ENCODE results near the gene ABLIM2.

DNA sequence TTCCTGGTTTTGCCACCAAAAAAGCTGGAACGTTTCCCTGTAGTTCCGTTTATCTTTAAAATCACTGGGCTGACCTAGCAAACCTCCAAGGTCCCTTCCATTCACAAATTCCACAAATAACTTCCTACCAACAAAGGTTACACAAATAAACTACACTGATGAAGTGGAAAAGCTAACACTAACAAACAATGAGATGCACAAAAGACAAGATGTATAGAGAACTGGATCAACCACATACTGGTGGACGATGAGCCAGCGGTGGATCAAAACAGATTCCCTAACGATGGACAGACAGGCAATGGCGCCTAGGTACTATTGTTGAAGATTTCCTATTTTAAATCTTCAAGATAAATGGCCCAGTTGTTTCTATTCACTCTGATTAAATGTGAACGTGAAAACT, 234.4 kb downstream of the ABLIM2 start:
- no peak for TF ChIP-seq ZFP30 (CRISPR knock-in tag; IDR thresholded peaks at IDR 0.05)
- TF ChIP-seq TCF4 (CRISPR knock-in tag; IDR thresholded peaks at IDR 0.05; ENCODE audit: borderline replicate concordance), result no peak
- no peak for TF ChIP-seq PPARA (CRISPR knock-in tag; IDR thresholded peaks at IDR 0.05; ENCODE audit: borderline replicate concordance)
- TF ChIP-seq BACH2 (CRISPR knock-in tag; IDR thresholded peaks at IDR 0.05; ENCODE audit: borderline replicate concordance), result no peak
- TF ChIP-seq, protein P1, sequence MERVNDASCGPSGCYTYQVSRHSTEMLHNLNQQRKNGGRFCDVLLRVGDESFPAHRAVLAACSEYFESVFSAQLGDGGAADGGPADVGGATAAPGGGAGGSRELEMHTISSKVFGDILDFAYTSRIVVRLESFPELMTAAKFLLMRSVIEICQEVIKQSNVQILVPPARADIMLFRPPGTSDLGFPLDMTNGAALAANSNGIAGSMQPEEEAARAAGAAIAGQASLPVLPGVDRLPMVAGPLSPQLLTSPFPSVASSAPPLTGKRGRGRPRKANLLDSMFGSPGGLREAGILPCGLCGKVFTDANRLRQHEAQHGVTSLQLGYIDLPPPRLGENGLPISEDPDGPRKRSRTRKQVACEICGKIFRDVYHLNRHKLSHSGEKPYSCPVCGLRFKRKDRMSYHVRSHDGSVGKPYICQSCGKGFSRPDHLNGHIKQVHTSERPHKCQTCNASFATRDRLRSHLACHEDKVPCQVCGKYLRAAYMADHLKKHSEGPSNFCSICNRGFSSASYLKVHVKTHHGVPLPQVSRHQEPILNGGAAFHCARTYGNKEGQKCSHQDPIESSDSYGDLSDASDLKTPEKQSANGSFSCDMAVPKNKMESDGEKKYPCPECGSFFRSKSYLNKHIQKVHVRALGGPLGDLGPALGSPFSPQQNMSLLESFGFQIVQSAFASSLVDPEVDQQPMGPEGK (CRISPR knock-in tag; IDR thresholded peaks at IDR 0.05; ENCODE audit: borderline replicate concordance), result no peak
- TF ChIP-seq, protein P2, sequence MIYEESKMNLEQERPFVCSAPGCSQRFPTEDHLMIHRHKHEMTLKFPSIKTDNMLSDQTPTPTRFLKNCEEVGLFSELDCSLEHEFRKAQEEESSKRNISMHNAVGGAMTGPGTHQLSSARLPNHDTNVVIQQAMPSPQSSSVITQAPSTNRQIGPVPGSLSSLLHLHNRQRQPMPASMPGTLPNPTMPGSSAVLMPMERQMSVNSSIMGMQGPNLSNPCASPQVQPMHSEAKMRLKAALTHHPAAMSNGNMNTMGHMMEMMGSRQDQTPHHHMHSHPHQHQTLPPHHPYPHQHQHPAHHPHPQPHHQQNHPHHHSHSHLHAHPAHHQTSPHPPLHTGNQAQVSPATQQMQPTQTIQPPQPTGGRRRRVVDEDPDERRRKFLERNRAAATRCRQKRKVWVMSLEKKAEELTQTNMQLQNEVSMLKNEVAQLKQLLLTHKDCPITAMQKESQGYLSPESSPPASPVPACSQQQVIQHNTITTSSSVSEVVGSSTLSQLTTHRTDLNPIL (CRISPR knock-in tag; IDR thresholded peaks at IDR 0.05; ENCODE audit: low read depth), result no peak
- TF ChIP-seq ZNF8 (CRISPR knock-in tag; IDR thresholded peaks at IDR 0.05), result no peak
- TF ChIP-seq, protein P3, sequence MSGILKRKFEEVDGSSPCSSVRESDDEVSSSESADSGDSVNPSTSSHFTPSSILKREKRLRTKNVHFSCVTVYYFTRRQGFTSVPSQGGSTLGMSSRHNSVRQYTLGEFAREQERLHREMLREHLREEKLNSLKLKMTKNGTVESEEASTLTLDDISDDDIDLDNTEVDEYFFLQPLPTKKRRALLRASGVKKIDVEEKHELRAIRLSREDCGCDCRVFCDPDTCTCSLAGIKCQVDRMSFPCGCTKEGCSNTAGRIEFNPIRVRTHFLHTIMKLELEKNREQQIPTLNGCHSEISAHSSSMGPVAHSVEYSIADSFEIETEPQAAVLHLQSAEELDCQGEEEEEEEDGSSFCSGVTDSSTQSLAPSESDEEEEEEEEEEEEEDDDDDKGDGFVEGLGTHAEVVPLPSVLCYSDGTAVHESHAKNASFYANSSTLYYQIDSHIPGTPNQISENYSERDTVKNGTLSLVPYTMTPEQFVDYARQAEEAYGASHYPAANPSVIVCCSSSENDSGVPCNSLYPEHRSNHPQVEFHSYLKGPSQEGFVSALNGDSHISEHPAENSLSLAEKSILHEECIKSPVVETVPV (CRISPR knock-in tag; IDR thresholded peaks at IDR 0.05), result no peak
- TF ChIP-seq ZNF565 (CRISPR knock-in tag; conservative IDR thresholded peaks at IDR 0.05; ENCODE audit: low read depth), result no peak
- no peak for TF ChIP-seq TOX (CRISPR knock-in tag; IDR thresholded peaks at IDR 0.05; ENCODE audit: borderline replicate concordance)
- TF ChIP-seq ISL1 (CRISPR knock-in tag; IDR thresholded peaks at IDR 0.05), result no peak
- TF ChIP-seq ESRRG (CRISPR knock-in tag; IDR thresholded peaks at IDR 0.05), result no peak
- TF ChIP-seq, protein P4, sequence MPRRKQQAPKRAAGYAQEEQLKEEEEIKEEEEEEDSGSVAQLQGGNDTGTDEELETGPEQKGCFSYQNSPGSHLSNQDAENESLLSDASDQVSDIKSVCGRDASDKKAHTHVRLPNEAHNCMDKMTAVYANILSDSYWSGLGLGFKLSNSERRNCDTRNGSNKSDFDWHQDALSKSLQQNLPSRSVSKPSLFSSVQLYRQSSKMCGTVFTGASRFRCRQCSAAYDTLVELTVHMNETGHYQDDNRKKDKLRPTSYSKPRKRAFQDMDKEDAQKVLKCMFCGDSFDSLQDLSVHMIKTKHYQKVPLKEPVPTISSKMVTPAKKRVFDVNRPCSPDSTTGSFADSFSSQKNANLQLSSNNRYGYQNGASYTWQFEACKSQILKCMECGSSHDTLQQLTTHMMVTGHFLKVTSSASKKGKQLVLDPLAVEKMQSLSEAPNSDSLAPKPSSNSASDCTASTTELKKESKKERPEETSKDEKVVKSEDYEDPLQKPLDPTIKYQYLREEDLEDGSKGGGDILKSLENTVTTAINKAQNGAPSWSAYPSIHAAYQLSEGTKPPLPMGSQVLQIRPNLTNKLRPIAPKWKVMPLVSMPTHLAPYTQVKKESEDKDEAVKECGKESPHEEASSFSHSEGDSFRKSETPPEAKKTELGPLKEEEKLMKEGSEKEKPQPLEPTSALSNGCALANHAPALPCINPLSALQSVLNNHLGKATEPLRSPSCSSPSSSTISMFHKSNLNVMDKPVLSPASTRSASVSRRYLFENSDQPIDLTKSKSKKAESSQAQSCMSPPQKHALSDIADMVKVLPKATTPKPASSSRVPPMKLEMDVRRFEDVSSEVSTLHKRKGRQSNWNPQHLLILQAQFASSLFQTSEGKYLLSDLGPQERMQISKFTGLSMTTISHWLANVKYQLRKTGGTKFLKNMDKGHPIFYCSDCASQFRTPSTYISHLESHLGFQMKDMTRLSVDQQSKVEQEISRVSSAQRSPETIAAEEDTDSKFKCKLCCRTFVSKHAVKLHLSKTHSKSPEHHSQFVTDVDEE (CRISPR knock-in tag; IDR thresholded peaks at IDR 0.05), result no peak

All from SK-N-SH treated with all-trans-retinoic acid at 6 μM for 48 hours (cell line).